ENCODE measurements around the gene TIGD2.

- TF ChIP-seq EP300 (IDR thresholded peaks at IDR 0.05; ENCODE audit: borderline replicate concordance), result no peak
- TF ChIP-seq REST (IDR thresholded peaks at IDR 0.05; ENCODE audit: low read depth), result no peak
- TF ChIP-seq FOXM1 (IDR thresholded peaks at IDR 0.05; ENCODE audit: borderline replicate concordance, low read depth), result no peak
- TF ChIP-seq TCF12 (IDR thresholded peaks at IDR 0.05; ENCODE audit: low read depth), result no peak
- TF ChIP-seq CREB1 (IDR thresholded peaks at IDR 0.05; ENCODE audit: low read depth), result no peak
- no peak for TF ChIP-seq TAF1 (IDR thresholded peaks at IDR 0.05; ENCODE audit: low read depth)
- no peak for TF ChIP-seq RAD21 (IDR thresholded peaks at IDR 0.05; ENCODE audit: low read depth)
- TF ChIP-seq EGR1 (IDR thresholded peaks at IDR 0.05), result no peak
- TF ChIP-seq MAX (IDR thresholded peaks at IDR 0.05), result no peak
- no peak for TF ChIP-seq CEBPB (IDR thresholded peaks at IDR 0.05)
Measured at GRCh38 chr4:89070041-89070440, 41.3 kb upstream of the TIGD2 start.
